B cell (primary cell): ENCODE measurements around the gene LEMD2.

Experiments used
- CTCF ChIP-seq: fragments of 200-600 bp; IDR thresholded peaks from one replicate; pipeline ENCODE4 v1.8.0; 2022; ENCODE audit warnings: antibody characterized with exemption, mild to moderate bottlenecking
- EZH2 ChIP-seq: IDR thresholded peaks from 2 replicates; pipeline ENCODE4 v1.6.1; 2012; ENCODE audit warnings: borderline replicate concordance, low read depth, mild to moderate bottlenecking, moderate library complexity, low read length; ENCODE audit not compliant: insufficient read depth, poor library complexity, severe bottlenecking

- TF ChIP-seq CTCF (no peak), EZH2 (no peak)
These were observed 34.9 kb upstream of the LEMD2 start for GRCh38 chr6:33823806-33824205.
